Right renal cortex interstitium (tissue), 3 donors: ENCODE results near the gene PARN. TPM values are rescaled to one million over a fixed set of nuclear protein-coding genes. Genes with fewer than 3 reads are reported as not detected.
"Not testable (repeated sequence)": the region's sequence is repeated elsewhere in the genome, so short reads cannot be mapped to it uniquely, and the experiment has no call there.

Experiments
- DNase-seq, 3 donors: peaks; one replicate each; pipeline ENCODE4 v3.0.0-alpha.2; 2013; ENCODE audit warnings: low read depth in 3 of 3, low spot score in 2 of 3
- polyA plus RNA-seq, 3 donors: library from polyadenylated mRNA; unstranded; fragments of 120-200 nt; gene quantifications; one replicate each; pipeline ENCODE4 v1.2.1, GENCODE V29; 2013; ENCODE audit not compliant: insufficient read length in 3 of 3

The PARN gene, protein sequence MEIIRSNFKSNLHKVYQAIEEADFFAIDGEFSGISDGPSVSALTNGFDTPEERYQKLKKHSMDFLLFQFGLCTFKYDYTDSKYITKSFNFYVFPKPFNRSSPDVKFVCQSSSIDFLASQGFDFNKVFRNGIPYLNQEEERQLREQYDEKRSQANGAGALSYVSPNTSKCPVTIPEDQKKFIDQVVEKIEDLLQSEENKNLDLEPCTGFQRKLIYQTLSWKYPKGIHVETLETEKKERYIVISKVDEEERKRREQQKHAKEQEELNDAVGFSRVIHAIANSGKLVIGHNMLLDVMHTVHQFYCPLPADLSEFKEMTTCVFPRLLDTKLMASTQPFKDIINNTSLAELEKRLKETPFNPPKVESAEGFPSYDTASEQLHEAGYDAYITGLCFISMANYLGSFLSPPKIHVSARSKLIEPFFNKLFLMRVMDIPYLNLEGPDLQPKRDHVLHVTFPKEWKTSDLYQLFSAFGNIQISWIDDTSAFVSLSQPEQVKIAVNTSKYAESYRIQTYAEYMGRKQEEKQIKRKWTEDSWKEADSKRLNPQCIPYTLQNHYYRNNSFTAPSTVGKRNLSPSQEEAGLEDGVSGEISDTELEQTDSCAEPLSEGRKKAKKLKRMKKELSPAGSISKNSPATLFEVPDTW
- 10 to 100 TPM; 38.8 to 45.4 (median 38.9) TPM for polyA plus RNA-seq

DNA sequence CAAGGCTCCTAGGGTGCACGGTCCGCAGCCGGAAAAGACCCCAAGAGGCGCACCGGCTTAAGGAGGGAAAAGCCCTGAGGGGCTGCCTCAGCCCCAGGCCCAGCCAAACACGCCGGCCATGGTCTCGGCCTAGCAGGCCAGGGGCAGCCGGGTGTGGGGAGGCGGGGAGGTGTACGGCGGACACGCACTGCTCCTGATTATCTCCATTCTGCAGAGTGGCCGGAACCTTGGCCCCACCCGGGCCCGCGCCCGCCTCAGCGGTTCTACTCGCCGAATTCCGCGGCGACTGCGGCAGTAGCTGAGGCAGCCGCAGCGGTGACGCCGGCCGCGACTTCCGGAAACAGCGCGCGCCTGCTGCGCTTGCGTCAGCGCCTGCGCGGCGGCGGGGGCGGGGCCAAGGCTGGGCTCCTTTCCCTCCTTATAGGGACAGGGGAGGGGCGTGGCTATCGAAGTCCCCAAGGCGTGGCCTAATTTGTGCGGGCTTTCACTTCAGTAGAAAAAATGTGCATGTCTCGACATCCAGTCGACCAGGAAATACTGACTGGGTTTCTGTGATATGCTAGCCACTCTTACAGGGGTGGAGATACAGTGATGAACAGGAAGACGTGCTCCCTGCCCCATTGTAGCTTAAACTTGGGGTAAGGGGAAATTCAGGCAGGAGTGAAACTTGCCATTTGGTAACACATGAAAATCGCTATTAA is at the start of gene PARN:
Gene PARN (minus strand): TSS at position 342 of the 701 bp plus-strand sequence. CDS start 135 bp downstream, at position 207.
- DNase-seq, result peak; percentile 87 to 89 (median 88)

DNA sequence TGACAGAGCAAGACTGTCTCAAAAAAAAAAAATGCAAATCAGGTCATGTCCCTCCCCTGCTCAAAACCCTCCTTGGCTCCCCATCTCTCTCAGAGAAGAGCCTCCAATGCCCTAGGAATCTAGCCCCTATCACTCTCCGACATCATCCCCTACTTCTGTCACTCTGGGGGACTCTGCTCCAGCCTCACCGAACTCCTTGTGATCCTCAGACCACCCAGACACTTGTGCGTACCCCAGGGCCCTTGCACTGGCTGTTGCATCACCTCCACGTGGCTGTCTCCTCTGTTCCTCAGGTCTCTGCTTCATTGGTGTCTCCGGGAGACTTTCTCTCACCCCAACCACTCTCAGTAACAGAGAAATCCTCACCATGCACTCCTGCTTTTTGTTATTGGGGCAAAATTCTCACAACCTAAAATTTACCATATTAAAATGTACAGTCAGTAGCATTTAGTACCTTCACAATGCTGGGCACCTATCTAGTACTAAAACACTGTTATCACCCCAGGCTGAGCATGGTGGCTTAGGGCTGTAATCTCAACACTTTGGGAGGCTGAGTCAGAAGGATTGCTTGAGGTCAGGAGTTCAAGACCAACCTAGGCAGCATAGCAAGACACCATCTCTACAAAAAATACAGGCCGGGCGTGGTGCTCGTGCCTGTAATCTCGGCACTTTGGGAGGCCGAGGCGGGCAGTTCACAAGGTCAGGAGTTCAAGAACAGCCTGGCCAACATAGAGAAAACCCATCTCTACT is 48.9 kb upstream of the PARN start:
- no peak for DNase-seq

DNA sequence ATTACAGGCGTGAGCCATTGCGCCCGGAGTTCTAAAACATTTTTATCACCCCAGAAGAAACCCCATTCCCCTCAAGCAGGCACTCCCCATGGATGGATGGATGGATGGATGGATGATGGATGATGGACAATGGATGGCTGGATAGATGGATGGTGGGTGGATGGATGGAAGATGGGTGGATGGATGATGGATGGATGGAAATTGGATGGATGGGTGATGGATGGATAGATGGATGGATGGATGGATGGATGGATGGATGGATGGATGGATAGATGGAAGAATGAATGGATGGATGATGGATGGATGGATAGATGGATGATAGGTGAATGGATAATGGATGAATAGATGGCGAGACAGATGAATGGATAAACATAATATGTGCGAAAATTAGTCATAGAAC is 47.6 kb upstream of the PARN start:
- no peak for DNase-seq

DNA sequence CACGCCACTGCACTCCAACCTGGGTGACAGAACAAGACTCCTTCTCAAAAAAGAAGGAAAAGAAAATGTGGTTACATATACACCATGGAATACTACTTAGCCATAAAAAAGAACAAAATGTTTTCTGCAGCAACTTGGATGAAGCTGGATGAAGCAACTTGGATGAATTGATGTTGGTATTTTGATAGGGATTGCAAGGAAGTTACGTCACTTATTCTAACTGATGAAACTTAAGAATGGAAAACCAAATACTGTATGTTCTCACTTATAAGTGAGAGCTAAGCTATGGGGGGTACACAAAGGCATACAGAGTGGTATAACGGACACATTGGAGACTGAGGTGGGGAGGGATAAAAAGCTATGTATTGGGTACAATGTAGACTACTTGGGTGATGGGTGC is 46.6 kb upstream of the PARN start:
- no peak for DNase-seq

DNA sequence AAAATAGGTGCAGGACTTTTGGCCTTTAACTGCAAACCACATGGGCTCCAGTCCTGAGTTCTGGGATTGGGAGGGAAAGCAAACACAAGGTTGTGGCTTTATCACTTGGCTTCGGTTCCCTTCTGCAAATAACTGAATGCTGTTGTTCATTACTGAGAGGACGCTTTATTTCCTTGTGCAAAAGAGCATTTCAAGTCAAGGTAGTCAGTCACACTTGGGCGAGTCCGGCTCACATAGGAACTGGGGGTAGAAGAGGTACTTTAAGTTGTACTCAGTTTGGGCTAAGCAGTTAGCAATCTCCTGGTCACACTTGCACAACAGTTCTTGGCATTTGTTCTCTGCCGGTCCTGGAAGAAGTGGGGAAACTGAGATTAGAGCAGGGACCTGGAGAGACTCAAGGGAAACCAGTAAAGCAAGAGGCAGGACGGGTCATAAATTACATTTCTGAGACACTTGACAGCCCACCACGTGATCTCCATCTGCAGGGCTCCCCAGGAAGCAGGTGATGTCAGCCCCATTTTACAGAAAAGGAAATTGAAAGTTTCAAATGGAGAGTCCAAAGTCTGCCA is 42.4 kb upstream of the PARN start:
- DNase-seq, result no peak

DNA sequence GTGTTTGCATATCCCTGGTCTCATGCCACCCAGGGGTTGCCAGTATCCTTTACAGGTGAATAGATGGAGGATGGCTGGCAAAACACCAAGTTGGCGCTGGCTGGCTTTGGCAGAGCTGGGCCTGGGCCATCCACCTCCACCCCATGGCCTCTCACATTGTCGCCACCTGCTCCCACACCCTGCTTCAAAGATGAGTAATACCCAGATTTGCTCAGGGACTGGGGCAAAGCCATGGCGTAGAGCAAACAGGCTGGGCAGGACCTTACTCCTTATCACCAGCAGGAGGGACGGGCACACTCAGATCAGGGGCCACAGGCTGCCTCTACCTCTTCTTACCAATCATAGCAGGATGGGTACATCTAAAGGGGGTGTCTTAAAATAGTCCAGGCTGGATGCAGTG is 39.7 kb upstream of the PARN start:
- DNase-seq, result no peak

DNA sequence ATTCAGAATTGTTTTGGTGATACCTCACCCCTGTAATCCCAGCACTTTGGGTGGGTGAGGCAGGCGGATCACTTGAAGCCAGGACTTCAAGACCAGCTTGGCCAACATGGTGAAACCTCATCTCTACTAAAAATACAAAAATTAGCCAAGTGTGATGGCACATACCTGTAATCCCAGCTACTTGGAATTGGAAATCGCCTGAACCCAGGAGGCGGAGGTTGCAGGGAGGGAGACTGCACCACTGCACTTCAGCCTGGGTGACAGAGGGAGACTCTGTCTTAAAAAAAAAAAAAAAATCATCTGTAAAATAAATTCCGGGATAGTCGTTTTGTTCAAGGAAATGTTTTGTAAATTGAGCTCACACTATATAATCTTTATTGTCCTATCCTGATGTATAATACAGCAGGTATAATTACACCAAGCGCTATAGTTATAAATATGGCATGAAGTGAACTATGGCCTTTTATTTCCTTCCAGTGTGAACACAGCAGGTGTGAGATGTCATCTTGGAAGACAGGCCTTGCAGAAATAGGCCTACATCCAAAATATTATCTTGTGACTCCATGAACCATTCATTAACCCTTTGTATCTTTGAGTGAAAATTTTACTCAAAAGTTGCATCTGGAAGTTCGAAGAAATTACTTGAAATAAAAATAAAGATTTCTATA is 38.6 kb upstream of the PARN start:
- DNase-seq, result no peak

DNA sequence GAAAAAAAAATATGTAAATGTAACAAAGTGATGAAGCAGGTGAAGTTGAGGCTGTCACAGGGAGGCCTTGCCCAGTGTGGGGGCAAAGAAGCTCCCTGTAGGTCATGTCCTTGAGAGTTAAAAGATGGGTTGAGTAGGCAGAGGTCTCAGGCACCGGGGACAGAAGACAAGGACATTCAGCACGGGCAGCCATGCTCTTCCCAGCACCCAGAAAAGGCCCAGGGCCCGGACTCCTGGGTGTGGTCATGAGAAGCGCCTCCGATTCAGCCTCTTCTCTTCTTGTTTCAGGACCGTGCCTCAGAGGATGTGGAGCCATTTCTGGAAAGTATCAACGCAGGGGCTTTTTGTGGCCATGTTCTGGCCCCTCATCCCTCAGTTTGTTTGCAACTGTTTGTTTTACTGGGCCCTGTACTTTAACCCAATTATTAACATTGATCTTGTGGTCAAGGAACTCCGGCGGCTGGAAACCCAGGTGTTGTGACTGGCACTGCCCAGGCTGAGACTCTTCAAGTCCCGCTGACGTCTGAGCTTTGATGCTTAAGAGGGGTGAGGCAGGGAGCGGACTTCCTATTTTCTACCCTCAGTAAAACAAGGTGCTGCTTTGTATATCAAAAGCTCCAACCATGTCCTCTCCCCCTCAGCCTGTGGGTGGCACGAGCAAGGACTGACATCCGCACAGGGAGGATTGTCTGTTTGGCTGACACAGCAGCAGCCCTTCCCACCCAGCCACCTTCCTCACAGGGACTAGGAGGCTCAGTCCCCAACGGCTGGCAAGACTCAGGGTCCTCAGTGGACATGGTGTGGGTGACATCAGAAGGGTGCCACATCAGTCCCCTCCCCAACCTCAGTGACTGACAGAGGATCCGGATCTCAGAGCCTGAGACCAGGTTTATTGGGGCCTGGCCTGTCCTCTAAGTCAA is 37.5 kb upstream of the PARN start:
- no peak for DNase-seq

DNA sequence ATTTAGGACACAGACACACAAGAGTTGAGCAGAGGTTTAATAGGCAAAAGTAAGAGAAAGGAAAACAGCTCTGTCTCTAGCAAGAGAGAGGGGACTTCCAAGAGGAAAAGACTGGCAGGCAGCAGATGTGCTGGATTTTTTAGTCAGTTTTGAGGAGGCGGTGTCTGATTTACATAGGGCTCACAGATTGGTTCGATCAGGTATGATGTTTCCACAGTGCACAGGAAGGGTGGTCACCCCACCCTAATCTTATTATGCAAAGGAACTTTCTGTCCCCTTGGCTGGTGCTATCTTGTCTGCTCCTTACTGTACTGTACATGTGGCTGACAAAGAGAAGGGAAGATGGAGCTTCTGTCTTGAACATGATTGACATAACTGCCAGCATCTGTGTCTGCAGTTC is 28.0 kb upstream of the PARN start:
- DNase-seq, result no peak

DNA sequence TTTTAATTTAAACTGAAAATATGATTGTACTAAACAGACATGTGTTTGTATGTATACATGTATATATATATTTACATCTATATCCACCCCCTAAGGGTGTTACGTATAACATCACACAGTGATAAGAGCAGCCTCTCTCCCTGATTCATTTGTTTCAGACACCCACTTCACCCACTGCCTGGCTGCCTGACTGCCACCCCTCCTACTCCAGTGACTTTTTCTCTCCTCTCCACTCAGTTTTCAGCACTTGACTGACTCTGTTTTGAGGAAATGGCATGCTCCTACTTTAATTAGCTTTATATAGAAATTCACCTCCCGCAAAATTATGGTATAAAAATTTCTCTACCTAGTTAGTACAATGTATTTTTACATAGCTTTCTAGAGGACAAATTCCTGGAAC is 22.7 kb upstream of the PARN start:
- DNase-seq, result no peak

DNA sequence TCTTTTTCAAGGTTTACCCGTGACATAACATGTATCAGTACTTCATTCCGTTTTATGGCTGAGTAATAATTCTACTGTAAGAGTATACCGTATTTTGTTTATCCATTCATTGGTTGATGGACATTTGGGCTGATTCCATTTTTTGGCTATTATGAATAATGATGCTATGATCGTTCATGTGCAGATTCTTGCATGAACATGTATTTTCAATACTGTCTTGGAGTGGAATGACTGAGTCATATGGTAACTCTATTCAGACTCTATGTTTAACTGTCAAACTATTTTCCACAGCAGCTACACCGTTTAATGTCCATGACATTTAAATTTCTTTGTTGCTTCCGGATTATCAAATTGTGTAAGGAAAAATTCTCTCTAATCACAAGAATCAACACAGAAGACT is 20.6 kb upstream of the PARN start:
- no peak for DNase-seq

DNA sequence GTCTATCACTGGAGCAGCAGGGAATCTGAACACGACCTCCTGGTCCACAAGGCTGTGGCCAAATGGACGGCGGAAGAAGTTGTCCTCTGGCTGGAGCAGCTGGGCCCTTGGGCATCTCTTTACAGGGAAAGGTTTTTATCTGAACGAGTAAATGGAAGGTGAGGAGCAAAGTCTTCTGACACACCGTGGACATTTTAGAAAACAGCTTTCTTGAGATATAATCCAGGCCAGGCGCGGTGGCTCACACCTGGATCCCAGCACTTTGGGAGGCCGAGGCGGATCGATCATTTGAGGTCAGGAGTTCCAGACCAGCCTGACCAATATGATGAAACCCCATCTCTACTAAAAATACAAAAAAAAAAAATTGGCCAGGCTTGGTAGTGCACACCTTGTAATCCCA is 19.8 kb upstream of the PARN start:
- DNase-seq, result no peak

DNA sequence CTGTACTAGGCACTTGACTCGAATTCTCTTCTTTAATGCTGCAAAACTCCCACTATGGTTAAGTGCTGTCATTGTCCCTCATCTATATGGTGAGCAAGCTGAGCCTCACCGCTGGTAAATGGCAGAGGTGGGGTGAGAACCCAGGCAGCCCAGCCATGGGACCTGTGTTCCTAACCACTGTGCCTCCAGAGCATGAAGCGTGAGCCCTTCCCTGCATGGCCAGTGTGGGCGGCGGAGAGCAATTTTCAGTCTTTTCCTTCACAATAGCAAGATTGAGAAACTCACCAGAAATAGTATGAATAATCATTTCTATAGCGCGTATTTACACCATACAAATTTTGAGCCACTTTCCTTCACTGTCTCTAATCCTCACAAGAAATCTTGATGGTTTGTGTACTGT is 11.9 kb upstream of the PARN start:
- no peak for DNase-seq

DNA sequence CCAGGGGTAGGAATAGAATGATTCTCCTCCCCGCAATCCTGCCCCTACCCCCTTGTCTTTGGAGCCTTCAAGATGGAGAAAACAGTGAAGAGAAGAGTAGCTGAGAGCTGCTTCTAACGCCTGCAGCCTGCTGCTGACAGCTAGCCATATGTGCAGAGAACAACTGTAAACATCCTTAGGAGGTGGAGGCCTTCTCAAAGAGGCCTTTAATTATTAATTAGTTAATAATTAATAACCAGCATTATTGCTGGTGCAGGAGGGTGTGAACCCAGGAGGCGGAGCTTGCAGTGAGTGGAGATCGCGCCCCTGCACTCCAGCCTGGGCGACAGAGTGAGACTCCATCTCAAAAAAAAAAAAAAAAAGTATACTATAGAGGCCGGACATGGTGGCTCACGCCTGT is 11.1 kb upstream of the PARN start:
- DNase-seq, result no peak

DNA sequence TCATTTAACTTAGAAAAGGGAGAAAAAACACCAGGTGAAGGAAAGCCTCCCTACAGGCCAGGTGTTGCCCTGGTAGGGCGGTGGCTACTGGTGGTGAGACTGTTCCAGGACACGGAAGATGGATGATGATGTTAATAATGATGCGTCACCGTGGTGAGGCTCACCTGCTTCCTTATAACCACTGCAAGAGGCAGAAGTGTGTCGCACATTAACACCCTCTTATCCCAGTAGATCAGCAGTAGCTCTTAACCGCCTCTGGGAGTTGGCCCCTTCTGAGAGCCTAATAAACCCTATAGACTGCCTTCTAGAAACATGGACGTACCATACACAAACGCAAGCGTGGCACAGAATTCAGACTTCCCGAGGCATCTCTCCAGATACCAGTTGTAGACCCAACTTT is 10.5 kb upstream of the PARN start:
- no peak for DNase-seq

DNA sequence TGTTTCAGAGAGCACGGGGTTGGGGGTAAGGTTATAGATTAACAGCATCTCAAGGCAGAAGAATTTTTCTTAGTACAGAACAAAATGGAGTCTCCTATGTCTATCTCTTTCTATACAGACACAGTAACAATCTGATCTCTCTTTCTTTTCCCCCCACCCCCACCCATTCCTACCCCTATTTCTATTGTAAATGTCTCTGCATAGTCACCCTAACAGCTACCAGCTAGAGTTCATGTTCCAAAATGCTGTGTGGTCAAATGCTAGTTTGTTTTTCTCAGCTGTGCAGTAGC is 6.8 kb upstream of the PARN start:
- not testable (repeated sequence) for DNase-seq

DNA sequence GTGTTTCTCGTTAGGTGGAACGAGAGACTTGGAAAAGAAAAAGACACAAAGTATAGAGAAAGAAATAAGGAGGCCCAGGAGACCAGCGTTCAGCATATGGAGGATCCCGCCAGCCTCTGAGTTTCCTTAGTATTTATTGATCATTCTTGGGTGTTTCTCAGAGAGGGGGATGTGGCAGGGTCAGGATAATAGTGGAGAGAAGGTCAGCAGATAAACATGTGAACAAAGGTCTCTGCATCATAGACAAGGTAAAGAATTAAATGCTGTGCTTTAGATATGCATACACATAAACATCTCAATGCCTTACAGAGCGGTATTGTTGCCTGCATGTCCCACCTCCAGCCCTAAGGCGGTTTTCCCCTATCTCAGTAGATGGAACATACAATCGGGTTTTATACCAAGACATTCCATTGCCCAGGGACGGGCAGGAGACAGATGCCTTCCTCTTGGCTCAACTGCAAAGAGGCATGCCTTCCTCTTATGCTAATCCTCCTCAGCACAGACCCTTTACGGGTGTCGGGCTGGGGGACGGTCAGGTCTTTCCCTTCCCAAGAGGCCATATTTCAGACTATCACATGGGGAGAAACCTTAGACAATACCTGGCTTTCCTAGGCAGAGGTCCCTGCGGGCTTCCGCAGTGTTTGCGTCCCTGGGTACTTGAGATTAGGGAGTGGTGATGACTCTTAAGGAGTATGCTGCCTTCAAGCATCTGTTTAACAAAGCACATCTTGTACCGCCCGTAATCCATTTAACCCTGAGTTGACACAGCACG is 6.3 kb upstream of the PARN start:
- DNase-seq, result not testable (repeated sequence)

DNA sequence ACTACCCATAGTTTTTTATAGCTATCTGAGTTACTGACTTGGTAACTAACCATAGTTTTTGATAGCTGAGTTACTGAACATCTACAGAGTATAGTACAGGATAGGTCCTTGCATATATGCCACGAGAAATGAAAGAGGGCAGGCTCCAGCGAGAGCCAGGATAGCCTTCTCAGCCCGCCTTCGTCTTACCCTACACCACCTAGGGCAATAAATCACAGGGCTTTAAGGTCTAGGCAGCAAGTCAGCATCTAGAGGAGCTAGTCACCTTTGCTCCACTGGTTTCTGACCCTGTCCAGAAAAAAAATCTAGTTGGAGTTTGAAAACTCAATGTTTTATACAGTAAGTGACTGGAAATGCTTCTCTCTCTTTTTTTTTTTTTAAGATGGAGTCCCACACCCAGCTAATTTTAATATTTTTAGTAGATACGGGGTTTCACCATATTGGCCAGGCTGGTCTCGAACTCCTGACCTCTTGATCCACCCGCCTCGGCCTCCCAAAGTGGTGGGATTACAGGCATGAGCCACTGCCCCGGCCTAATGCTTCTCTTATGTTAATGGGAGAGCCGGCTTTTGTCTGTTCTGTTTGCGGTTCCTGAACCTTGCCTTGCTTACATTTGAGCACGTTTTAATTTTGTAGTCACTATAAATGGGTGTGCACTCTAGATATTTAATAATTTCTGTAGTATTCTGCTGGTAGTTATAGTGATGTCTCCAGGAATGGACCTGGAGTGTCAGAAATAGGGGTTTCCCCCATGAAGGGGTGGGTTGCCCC is 5.5 kb upstream of the PARN start:
- DNase-seq, result no peak
